GM12874 (cell line): ENCODE measurements around the gene BBOX1.

Experiments used
- CTCF ChIP-seq: IDR thresholded peaks from 2 replicates; pipeline ENCODE4 v1.5.1; 2011; ENCODE audit warnings: low read depth, mild to moderate bottlenecking, control low read depth, low read length, moderate library complexity; ENCODE audit not compliant: insufficient read depth

BBOX1 gene

GRCh38 chr11:27040302-27041115 lies at the start of gene BBOX1:
Gene BBOX1 (plus strand): TSS chr11:27040815. CDS start chr11:27055431, 14,616 bp downstream.
- TF ChIP-seq CTCF: no peak

GRCh38 chr11:26992031-26992541 lies 48.5 kb upstream of the BBOX1 start:
- no peak for TF ChIP-seq CTCF

GRCh38 chr11:26993965-26994457 lies 46.6 kb upstream of the BBOX1 start, which contains the start of gene FIBIN:
Gene FIBIN (plus strand): TSS chr11:26994112. CDS start chr11:26994527, 415 bp downstream.
- no peak for TF ChIP-seq CTCF

- no peak for TF ChIP-seq CTCF
Measured at GRCh38 chr11:26994631-26995095, 46.0 kb upstream of the BBOX1 start.

- TF ChIP-seq CTCF: no peak
Measured at GRCh38 chr11:26995701-26996460, 44.7 kb upstream of the BBOX1 start.

- no peak for TF ChIP-seq CTCF
Measured at GRCh38 chr11:26997378-26997777, 43.2 kb upstream of the BBOX1 start.

- no peak for TF ChIP-seq CTCF
Measured at GRCh38 chr11:27002431-27002830, 38.2 kb upstream of the BBOX1 start.
